Common myeloid progenitor, CD34-positive (primary cell): ENCODE data around the gene CCNB1.
A peak's percentile ranks its signal among the peaks of the same experiment; 100 is the strongest.
"Not testable (repeated sequence)": the region's sequence is repeated elsewhere in the genome, so short reads cannot be mapped to it uniquely, and the experiment has no call there.

Experiments
- CTCF ChIA-PET: fragments of 350-600 bp; sonication (Branson Sonifier 250); formaldehyde crosslinking; loops from one replicate; lab custom pipeline; 2021; ENCODE audit warnings: antibody characterized with exemption; lab: Charles Lee
- POLR2A ChIA-PET: fragments of 350-600 bp; sonication (Branson Sonifier 250); formaldehyde crosslinking; loops from one replicate; lab custom pipeline; 2021; ENCODE audit warnings: antibody characterized with exemption; lab: Charles Lee
- DNase-seq, 3 donors: peaks; one replicate each; pipeline versions ENCODE4 v3.0.0 to v3.0.0-alpha.2; 2013
- H3K27ac ChIP-seq, 2 experiments: 1 replicate in 1 of 2; 2 replicates in 1 of 2; pipeline ENCODE4 v1.7.0; 2013; ENCODE audit warnings: inconsistent platforms in 2 of 2, low read length in 2 of 2, mild to moderate bottlenecking in 2 of 2, low read depth in 1 of 2, moderate library complexity in 1 of 2; ENCODE audit not compliant: severe bottlenecking in 2 of 2, insufficient read depth in 1 of 2, poor library complexity in 1 of 2
- H3K27me3 ChIP-seq, 5 experiments: replicated peaks in 2 of 5; 1 replicate in 3 of 5; 2 replicates in 2 of 5; pipeline versions ENCODE4 v1.6.1 to v1.7.0; 2013; ENCODE audit warnings: low read length in 4 of 5, mild to moderate bottlenecking in 2 of 5, moderate library complexity in 2 of 5, inconsistent platforms in 1 of 5; ENCODE audit not compliant: insufficient read depth in 5 of 5, control insufficient read depth in 4 of 5
- H3K36me3 ChIP-seq, 4 experiments: 1 replicate in 2 of 4; 2 replicates in 2 of 4; pipeline versions ENCODE4 v1.6.1 to v1.7.0; 2013; ENCODE audit warnings: low read length in 3 of 4, control low read depth in 1 of 4, mild to moderate bottlenecking in 1 of 4; ENCODE audit not compliant: control insufficient read depth in 4 of 4, insufficient read depth in 4 of 4
- H3K4me1 ChIP-seq, 4 experiments: 1 replicate in 3 of 4; 2 replicates in 1 of 4; pipeline versions ENCODE4 v1.6.1 to v1.7.1; 2013; ENCODE audit warnings: low read length in 3 of 4, mild to moderate bottlenecking in 3 of 4, control low read depth in 1 of 4, inconsistent platforms in 1 of 4, moderate library complexity in 1 of 4; ENCODE audit not compliant: control insufficient read depth in 4 of 4, insufficient read depth in 4 of 4; ENCODE audit errors: control extremely low read depth in 1 of 4
- H3K4me3 ChIP-seq, 7 experiments: 1 replicate in 4 of 7; 2 replicates in 3 of 7; pipeline versions ENCODE4 v1.5.1 to v1.7.0; 2013; ENCODE audit warnings: mild to moderate bottlenecking in 7 of 7, low read length in 6 of 7, moderate library complexity in 6 of 7, inconsistent platforms in 2 of 7, low read depth in 2 of 7, control low read depth in 1 of 7; ENCODE audit not compliant: insufficient read depth in 4 of 7, control insufficient read depth in 1 of 7; ENCODE audit errors: extremely low read depth in 1 of 7
- H3K9me3 ChIP-seq, 5 experiments: 1 replicate in 4 of 5; 2 replicates in 1 of 5; pipeline versions ENCODE4 v1.6.1 to v1.7.1; 2013; ENCODE audit warnings: low read length in 4 of 5, mild to moderate bottlenecking in 2 of 5, inconsistent platforms in 1 of 5, low read depth in 1 of 5, moderate library complexity in 1 of 5; ENCODE audit not compliant: control insufficient read depth in 4 of 5, insufficient read depth in 2 of 5; ENCODE audit errors: control extremely low read depth in 1 of 5
- WGBS: methylation state at CpG from one replicate; pipeline ENCODE4 v1.1.5; 2013; ENCODE audit not compliant: insufficient coverage; 5-methylcytosine and 5-hydroxymethylcytosine counted together

The CCNB1 gene

DNA sequence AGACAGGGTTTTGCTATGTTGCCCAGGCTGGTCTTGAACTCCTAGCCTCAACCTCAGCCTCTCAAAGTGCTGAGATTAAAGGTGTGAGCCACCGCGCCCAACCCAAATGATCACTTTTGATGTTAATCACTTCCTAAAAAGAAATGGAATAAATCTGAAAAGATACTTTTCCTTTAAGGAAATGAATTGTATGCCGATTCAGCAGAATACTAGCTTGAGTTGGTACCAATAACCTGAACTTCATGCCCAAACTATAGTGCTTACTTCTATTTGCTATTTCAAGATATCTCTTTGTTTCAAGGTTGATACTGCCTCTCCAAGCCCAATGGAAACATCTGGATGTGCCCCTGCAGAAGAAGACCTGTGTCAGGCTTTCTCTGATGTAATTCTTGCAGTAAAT lies 4.0 kb downstream of the CCNB1 start:
- peaks cover 12 to 49% (median 29%) of the 10 kb centered on the region in 4 experiments for H3K36me3 ChIP-seq
- ChIA-PET CTCF (no interaction called here), POLR2A (no interaction called here)
- H3K4me3 ChIP-seq, result no peak overlapping the region
- no CpG with 5 or more reads among the region's 3 CpGs for WGBS
- H3K27ac ChIP-seq, result no peak overlapping the region
- H3K27me3 ChIP-seq, result no peaks in the 10 kb centered on the region
- H3K4me1 ChIP-seq, result peaks cover 9 to 20% (median 13%) of the 10 kb centered on the region in 4 experiments
- H3K9me3 ChIP-seq, result no peaks in the 10 kb centered on the region
- no peak for DNase-seq

DNA sequence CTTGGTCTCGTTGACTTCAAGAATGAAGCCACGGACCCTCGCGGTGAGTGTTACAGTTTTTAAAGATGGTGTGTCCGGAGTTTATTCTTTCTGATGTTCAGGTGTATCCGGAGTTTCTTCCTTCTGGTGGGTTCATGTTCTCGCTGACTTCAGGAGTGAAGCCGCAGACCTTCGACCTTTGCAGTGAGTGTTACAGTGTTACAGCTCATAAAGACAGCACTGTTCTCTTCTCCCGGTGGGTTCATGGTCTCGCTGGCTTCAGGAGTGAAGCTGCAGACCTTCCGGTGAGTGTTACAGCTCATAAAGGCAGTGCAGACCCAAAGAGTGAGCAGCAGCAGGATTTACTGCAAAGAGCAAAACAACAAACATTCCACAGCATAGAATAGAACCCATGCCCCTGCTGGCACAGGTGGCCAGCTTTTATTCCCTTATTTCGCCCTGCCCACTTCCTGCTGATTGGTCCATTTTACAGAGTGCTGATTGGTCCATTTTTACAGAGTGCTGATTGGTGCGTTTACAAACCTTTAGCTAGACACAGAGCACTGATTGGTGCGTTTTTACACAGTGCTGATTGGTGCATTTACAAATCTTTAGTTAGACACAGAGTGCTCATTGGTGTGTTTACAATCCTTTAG lies 14.8 kb downstream of the CCNB1 start:
- H3K9me3 ChIP-seq, H3K27me3 ChIP-seq, H3K27ac ChIP-seq, DNase-seq, POLR2A ChIA-PET, H3K4me1 ChIP-seq, H3K4me3 ChIP-seq: not testable (repeated sequence)
- H3K36me3 ChIP-seq, result peaks cover 0 to 11% (median 5%) of the 10 kb centered on the region in 4 experiments
- CTCF ChIA-PET, result interaction anchor here (0.9 kb wide), 1 partner anchor 13 kb away, joined by 3 read pairs; no protein-coding TSS in a partner anchor
- WGBS, result 97% methylated on average over 15 of the region's 15 CpGs

DNA sequence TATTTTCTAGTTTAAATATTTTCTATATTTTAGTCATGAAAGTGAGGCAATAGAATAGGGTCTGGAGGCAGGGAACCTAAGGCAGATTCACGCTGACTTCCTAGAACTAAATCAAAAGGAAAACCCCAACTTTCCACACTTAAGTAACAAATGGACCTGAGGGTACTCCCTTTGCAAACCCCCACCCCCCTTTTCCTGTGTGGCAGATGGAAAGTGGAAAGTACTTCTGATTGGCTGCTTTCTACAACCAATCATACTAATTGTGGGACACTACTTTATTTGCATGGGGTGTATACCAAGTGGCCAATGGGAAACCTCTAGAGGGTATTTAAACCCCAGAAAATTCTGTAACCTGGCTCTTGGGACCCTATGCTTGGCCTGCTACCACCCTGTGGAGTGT lies 17.7 kb downstream of the CCNB1 start:
- no peak for DNase-seq
- Histone ChIP-seq H3K9me3 (no peaks in the 10 kb centered on the region), H3K27me3 (no peaks in the 10 kb centered on the region), H3K36me3 (no peaks in the 10 kb centered on the region), H3K4me1 (peaks cover 0 to 8% (median 6%) of the 10 kb centered on the region in 4 experiments), H3K4me3 (no peak overlapping the region), H3K27ac (no peak overlapping the region)
- ChIA-PET POLR2A (no interaction called here), CTCF (no interaction called here)
- 100% methylated on average over 1 of the region's 1 CpG for WGBS

DNA sequence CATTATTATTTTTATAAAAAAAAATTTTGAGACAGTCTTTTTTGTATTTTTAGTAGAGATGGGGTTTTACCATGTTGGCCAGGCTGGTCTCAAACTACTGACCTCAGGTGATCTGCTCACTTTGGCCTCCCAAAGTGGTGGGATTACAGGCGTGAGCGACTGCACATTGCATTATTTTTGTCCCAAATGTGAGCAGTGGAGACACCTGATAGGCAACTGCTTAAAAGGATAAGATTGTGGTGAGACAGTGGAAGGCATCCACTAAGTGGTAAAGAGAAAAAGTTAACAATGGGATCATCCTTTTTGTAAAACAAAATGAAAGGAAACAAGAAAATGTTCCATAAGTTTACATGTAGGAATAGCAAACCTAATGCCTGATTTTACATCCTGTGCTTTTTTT lies 20.4 kb downstream of the CCNB1 start:
- 83% methylated on average over 2 of the region's 2 CpGs for WGBS
- H3K27me3 ChIP-seq, result no peaks in the 10 kb centered on the region
- ChIA-PET CTCF (no interaction called here), POLR2A (no interaction called here)
- no peak for DNase-seq
- H3K4me3 ChIP-seq, result no peak overlapping the region
- no peaks in the 10 kb centered on the region for H3K9me3 ChIP-seq
- peaks cover 0 to 16% (median 12%) of the 10 kb centered on the region in 4 experiments for H3K4me1 ChIP-seq
- no peak overlapping the region for H3K27ac ChIP-seq
- peaks cover 0 to 8% (median 1%) of the 10 kb centered on the region in 4 experiments for H3K36me3 ChIP-seq

DNA sequence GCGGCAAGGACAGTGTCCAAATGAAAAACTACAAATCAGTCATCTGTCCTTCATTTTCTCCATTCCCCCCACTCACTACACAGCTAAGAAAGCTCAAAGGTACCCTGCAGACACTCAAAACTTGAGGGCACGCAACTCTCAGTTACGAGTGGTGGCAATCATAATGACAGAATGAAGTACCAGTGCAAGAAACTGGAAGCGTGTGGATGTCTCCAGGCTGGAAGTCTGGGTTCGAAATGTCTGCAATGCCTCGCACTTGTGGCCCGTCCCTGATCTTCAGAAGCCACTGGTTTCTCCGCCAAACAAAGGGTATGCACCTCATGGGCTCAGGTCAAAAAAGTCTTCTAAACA lies 21.8 kb downstream of the CCNB1 start:
- Histone ChIP-seq H3K9me3 (no peaks in the 10 kb centered on the region), H3K27me3 (no peaks in the 10 kb centered on the region), H3K4me3 (peak overlapping the region; percentile 71 to 99 (median 89)), H3K36me3 (peaks cover 0 to 13% (median 3%) of the 10 kb centered on the region in 4 experiments), H3K27ac (peak overlapping the region; percentile 94 to 98), H3K4me1 (peaks cover 0 to 16% (median 12%) of the 10 kb centered on the region in 4 experiments)
- ChIA-PET CTCF (interaction anchor here (1.0 kb wide), 1 partner anchor 22 kb away, joined by 3 read pairs; the partner anchor contains the start of gene CCNB1), POLR2A (no interaction called here)
- no peak for DNase-seq
- WGBS, result 24% methylated on average over 6 of the region's 8 CpGs

DNA sequence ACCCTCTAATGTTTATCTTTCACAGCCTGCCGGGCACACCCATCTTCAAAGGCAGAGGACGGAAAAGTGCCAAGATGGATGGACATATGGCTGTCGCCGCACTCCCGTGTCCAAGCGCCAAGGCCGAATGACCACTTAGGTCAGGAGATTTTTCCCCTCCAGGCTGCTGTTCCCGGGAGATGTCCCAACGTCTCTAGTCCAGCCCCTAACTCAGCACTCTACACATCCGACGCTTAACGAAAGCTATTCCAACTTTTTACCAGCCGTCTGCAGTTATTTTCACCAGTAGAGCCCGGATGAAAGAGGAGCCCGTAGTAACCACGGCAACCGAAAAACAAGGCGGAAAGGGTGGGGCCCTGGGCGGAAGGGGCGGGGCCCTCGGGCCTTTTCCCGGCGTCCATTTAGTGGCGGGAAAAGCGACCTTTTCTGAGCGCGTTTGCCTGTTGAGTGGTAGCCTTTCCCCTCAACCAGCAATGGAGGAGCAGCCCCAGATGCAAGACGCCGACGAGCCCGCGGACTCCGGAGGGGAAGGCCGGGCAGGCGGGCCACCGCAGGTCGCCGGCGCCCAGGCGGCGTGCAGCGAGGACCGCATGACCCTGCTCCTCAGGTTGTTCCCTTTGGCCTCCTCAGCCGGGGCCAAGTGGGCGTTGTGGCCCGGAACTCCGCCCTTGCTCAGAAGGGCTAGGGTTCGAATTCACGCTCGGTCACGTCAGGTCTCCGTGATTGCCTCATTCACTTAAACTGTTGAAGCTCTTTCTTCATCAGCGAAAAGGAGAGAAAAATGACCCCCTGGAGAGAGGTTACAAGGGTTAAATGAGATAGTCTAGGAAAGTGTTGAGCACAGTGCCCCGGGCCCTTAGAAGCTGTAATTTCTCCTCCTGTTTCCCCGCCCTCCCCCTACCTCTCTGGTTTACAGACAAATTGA lies 22.5 kb downstream of the CCNB1 start, which contains the start of gene CENPH:
Gene CENPH, plus strand, starts transcription at position 422 of the 925 bp plus-strand sequence. Its CDS starts 52 bp downstream, at position 474.
- DNase-seq, result peak; percentile 89 to 92 (median 92)
- peaks cover 0 to 19% (median 4%) of the 10 kb centered on the region in 4 experiments for H3K36me3 ChIP-seq
- H3K27me3 ChIP-seq, result no peaks in the 10 kb centered on the region
- peak within 1 kb of the TSS; percentile 94 to 98 for H3K27ac ChIP-seq
- peaks cover 0 to 16% (median 12%) of the 10 kb centered on the region in 4 experiments for H3K4me1 ChIP-seq
- ChIA-PET POLR2A (no interaction called here), CTCF (interaction anchor here (0.7 to 2.1 kb wide), 7 partner anchors 21 to 144 kb away, joined by 3 to 9 read pairs (median 4); partner anchors contain the start of genes CCDC125, CCNB1, CDK7 and SLC30A5)
- 0% methylated on average over 45 of the region's 55 CpGs for WGBS
- H3K4me3 ChIP-seq, result peak within 1 kb of the TSS; percentile 71 to 99 (median 89)
- H3K9me3 ChIP-seq, result no peaks in the 10 kb centered on the region
